Inflammatory macrophage treated with lipopolysaccharide for 1 hour (primary cell): Measurements from ENCODE around the gene IQGAP2.
"Not testable (repeated sequence)": the region's sequence is repeated elsewhere in the genome, so short reads cannot be mapped to it uniquely, and the experiment has no call there.

Source experiments
- DNase-seq, 2 donors: peaks; one replicate each; pipeline ENCODE4 v3.0.0-alpha.2; 2020 to 2022

The IQGAP2 gene

GRCh38 chr5:76415855-76416254 lies 12.8 kb downstream of the IQGAP2 start:
- DNase-seq: no peak

GRCh38 chr5:76419597-76420298 lies 16.7 kb downstream of the IQGAP2 start:
- no peak for DNase-seq

GRCh38 chr5:76422227-76422626 lies 19.1 kb downstream of the IQGAP2 start:
- DNase-seq: no peak

- DNase-seq: no peak
Observed at GRCh38 chr5:76422742-76423141, 19.7 kb downstream of the IQGAP2 start.

GRCh38 chr5:76425146-76425545 lies 22.1 kb downstream of the IQGAP2 start:
- DNase-seq: no peak

- DNase-seq: no peak
Observed at GRCh38 chr5:76425928-76426804, 23.1 kb downstream of the IQGAP2 start.

- no peak for DNase-seq
Observed at GRCh38 chr5:76427206-76428140, 24.4 kb downstream of the IQGAP2 start.

- DNase-seq: not testable (repeated sequence)
Observed at GRCh38 chr5:76428550-76428949, 25.5 kb downstream of the IQGAP2 start.

- no peak for DNase-seq
Observed at GRCh38 chr5:76433261-76433660, 30.2 kb downstream of the IQGAP2 start.

- DNase-seq: not testable (repeated sequence)
Observed at GRCh38 chr5:76437507-76437906, 34.4 kb downstream of the IQGAP2 start.

GRCh38 chr5:76438025-76438424 lies 34.9 kb downstream of the IQGAP2 start:
- no peak for DNase-seq

- no peak for DNase-seq
Observed at GRCh38 chr5:76439201-76439600, 36.1 kb downstream of the IQGAP2 start.

GRCh38 chr5:76439929-76440328 lies 36.8 kb downstream of the IQGAP2 start:
- no peak for DNase-seq

- no peak for DNase-seq
Observed at GRCh38 chr5:76441101-76441500, 38.0 kb downstream of the IQGAP2 start.

GRCh38 chr5:76441890-76442673 lies 39.0 kb downstream of the IQGAP2 start:
- DNase-seq: no peak

- no peak for DNase-seq
Observed at GRCh38 chr5:76443066-76443800, 40.1 kb downstream of the IQGAP2 start.

- DNase-seq: no peak
Observed at GRCh38 chr5:76445063-76445462, 42.0 kb downstream of the IQGAP2 start.

GRCh38 chr5:76445830-76446229 lies 42.7 kb downstream of the IQGAP2 start:
- no peak for DNase-seq

GRCh38 chr5:76446776-76447175 lies 43.7 kb downstream of the IQGAP2 start:
- no peak for DNase-seq

GRCh38 chr5:76449606-76450005 lies 46.5 kb downstream of the IQGAP2 start:
- DNase-seq: no peak

GRCh38 chr5:76450054-76450453 lies 47.0 kb downstream of the IQGAP2 start:
- peak; percentile 41 to 52 for DNase-seq
